Adrenal gland (tissue), 12 donors: ENCODE data around the gene NR0B1. TPM values are rescaled to one million over a fixed set of nuclear protein-coding genes. Genes with fewer than 3 reads are reported as not detected.

Experiments
- DNase-seq, 7 donors: peaks; one replicate each; pipeline ENCODE4 v3.0.0-alpha.2; 2019 to 2020
- H3K27ac ChIP-seq, 5 donors: fragments of 200-600 bp; sonication (generic) in 4 of 5; 1 replicate in 3 of 5; 2 replicates in 2 of 5; pipeline versions ENCODE4 v1.5.1 to v1.8.0; 2016 to 2020; ENCODE audit warnings: mild to moderate bottlenecking in 1 of 5
- H3K27me3 ChIP-seq: fragments of 200-600 bp; 2 replicates; pipeline ENCODE4 v1.8.0; 2021
- H3K36me3 ChIP-seq, 2 donors: fragments of 200-600 bp; replicated peaks in 1 of 2; 1 replicate in 1 of 2; 2 replicates in 1 of 2; pipeline versions ENCODE4 v1.5.1 to v1.8.0; 2018 to 2022
- H3K4me1 ChIP-seq, 2 donors: fragments of 200-600 bp; replicated peaks in 1 of 2; 1 replicate in 1 of 2; 2 replicates in 1 of 2; pipeline versions ENCODE4 v1.5.1 to v1.8.0; 2018 to 2021
- H3K4me3 ChIP-seq, 4 donors: fragments of 200-600 bp; sonication (generic) in 3 of 4; one replicate each; pipeline ENCODE4 v1.5.1; 2016 to 2018
- H3K9me3 ChIP-seq, 3 donors: fragments of 200-600 bp; sonication (generic) in 1 of 3; replicated peaks in 1 of 3; 1 replicate in 2 of 3; 2 replicates in 1 of 3; pipeline versions ENCODE4 v1.5.1 to v1.8.0; 2016 to 2021
- POLR2A ChIP-seq, 2 donors: fragments of 450-650 bp; IDR thresholded peaks; one replicate each; pipeline ENCODE4 v1.6.1; 2017; ENCODE audit warnings: antibody characterized with exemption in 2 of 2, mild to moderate bottlenecking in 2 of 2, moderate library complexity in 1 of 2
- WGBS, 4 donors: extraction: QIAGEN DNeasy Blood & Tissue Kit in 2 of 4; methylation state at CpG; one replicate each; pipeline versions ENCODE4 v1.1.5 to v1.1.7; 2013 to 2017; 5-methylcytosine and 5-hydroxymethylcytosine counted together
- intact Hi-C, 2 donors: fragments of 100-400 bp; cut with DNase I; formaldehyde crosslinking; loops; one replicate each; pipeline versions ENCODE4 v1.14.1 to v1.15.0; 2022 to 2023
- polyA plus RNA-seq, 3 donors: library from polyadenylated mRNA; stranded (reverse); fragments of 200-250 nt in 2 of 3; fragments of 350-450 nt in 1 of 3; fragmentation: Illumina TruSeq in 1 of 3; extraction: RNeasy Lipid Tissue Mini Kit (QIAGEN cat#74804) in 1 of 3; gene quantifications; one replicate each; pipeline ENCODE4 v1.2.3, GENCODE V29; 2013 to 2014
- total RNA-seq, 9 donors: library from RNA; depleted of rRNA in 4 of 9; stranded (reverse); fragments of >200 nt in 4 of 9; fragments of 120-200 nt in 1 of 9; fragmentation: NEBNext Ultra II Directional in 1 of 9; extraction: Animal tissue kit (Norgen Biotek cat#: 25700) in 1 of 9; gene quantifications; one replicate each; pipeline versions ENCODE4 v1.1.0 to v1.2.4, GENCODE V29; 2013 to 2023
- TF ChIP-seq, protein P1 (sequence below), 6 experiments: fragments of 450-650 bp in 4 of 6; fragments of 200-600 bp in 2 of 6; sonication (generic) in 1 of 6; IDR thresholded peaks; 1 replicate in 5 of 6; 2 replicates in 1 of 6; pipeline versions ENCODE4 v1.5.1 to v1.8.0; 2016 to 2021; ENCODE audit warnings: antibody characterized with exemption in 6 of 6, mild to moderate bottlenecking in 2 of 6, moderate library complexity in 1 of 6
- donor health status: healthy with polysubstance abuse.
- donor health status: Bipolar disorder and iron deficiency.
- donor health status: DM: yes; HTN: yes; CAD: no.
- donor health status: DM: no; HTN: no; CAD: no.
- donor health status: DM: no; HTN: no; CAD: no.
- donor health status: DM: yes; HTN: yes; CAD: no.

NR0B1 gene
- total and polyA plus RNA-seq, 12 donors = 5.4 to 77.4 (median 43.3) TPM

DNA sequence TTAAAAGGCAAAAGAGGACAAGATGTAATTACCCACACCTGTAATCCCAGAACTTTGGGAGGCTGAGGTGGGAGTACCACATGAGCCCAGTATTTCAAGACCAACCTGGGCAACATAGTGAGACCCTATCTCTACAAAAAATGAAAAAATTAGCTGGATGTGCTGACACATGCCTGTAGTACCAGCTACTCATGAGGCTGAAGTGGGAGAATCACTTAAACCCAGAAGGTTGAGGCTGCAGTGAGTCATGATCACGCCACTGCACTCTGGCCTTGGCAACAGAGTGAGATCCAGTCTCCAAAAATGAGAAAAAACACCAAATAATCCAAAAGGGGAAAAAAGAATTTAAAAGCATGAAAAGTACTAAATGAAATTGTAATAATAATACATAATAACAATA is 30.8 kb downstream of the NR0B1 start:
- 35 to 44% (median 36%) methylated on average over 1 of the region's 1 CpG for WGBS, 4 donors
- no peaks in the 10 kb centered on the region for H3K27me3 ChIP-seq
- H3K27ac ChIP-seq = peak overlapping the region in 1 of 5 donors; percentile 6
- peak in 1 of 2 donors; percentile 51 for TF ChIP-seq POLR2A (IDR thresholded peaks at IDR 0.05)
- TF ChIP-seq, protein P1, sequence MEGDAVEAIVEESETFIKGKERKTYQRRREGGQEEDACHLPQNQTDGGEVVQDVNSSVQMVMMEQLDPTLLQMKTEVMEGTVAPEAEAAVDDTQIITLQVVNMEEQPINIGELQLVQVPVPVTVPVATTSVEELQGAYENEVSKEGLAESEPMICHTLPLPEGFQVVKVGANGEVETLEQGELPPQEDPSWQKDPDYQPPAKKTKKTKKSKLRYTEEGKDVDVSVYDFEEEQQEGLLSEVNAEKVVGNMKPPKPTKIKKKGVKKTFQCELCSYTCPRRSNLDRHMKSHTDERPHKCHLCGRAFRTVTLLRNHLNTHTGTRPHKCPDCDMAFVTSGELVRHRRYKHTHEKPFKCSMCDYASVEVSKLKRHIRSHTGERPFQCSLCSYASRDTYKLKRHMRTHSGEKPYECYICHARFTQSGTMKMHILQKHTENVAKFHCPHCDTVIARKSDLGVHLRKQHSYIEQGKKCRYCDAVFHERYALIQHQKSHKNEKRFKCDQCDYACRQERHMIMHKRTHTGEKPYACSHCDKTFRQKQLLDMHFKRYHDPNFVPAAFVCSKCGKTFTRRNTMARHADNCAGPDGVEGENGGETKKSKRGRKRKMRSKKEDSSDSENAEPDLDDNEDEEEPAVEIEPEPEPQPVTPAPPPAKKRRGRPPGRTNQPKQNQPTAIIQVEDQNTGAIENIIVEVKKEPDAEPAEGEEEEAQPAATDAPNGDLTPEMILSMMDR (IDR thresholded peaks at IDR 0.05) = no peak
- H3K36me3 ChIP-seq = no peaks in the 10 kb centered on the region
- no peak overlapping the region for H3K4me3 ChIP-seq
- intact Hi-C loops = no loop called here
- no peaks in the 10 kb centered on the region for H3K9me3 ChIP-seq
- DNase-seq = peak; percentile 51 to 78 (median 62)
- no peaks in the 10 kb centered on the region for H3K4me1 ChIP-seq

DNA sequence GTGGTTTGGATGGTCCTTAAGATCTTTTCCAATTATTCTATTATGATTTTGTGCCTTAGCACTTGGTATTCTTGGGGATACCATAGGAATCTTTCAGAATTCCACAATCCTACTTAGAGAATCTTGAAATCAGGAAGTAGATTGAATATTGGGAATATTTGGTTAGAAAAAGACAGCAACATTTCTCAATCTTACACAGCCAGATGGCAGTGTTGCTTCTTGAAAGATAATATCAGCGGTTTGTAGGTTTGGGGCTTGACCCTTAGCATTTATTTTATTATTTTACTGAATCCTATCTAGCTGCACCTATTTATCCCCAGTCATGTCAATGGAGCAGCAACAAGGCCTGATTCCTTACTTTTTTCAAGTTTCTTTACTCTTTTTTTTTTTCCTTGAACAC is 33.7 kb downstream of the NR0B1 start:
- Histone ChIP-seq H3K36me3 (no peaks in the 10 kb centered on the region), H3K4me1 (no peaks in the 10 kb centered on the region), H3K4me3 (no peak overlapping the region), H3K9me3 (no peaks in the 10 kb centered on the region), H3K27me3 (no peaks in the 10 kb centered on the region), H3K27ac (no peak overlapping the region)
- TF ChIP-seq POLR2A (IDR thresholded peaks at IDR 0.05) = no peak
- TF ChIP-seq, protein P1 (IDR thresholded peaks at IDR 0.05) = peak in 5 of 6 experiments; percentile 48 to 59 (median 53)
- WGBS, 4 donors = 0 to 14% (median 6%) methylated on average over 1 of the region's 1 CpG
- intact Hi-C loops = no loop called here
- DNase-seq = peak in 1 of 7 donors; percentile 3

DNA sequence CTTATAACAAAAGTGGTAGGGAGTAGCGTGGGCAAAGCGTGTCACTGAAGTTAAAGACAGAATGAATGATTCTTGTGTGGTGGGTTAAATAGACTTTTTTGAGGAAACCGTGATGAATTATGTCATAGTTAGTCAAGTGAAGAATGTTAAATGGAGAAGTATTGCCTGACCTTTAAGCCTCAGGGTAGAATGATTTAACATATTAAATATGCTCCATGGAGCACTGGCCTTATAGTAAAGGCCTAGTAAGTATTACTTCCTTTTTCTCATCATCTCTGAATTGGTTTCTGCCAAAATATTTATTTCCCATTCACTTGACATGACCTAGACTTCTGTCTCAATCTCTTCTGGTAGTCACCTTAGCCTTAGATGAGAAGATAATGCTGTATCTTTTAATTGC is 38.6 kb downstream of the NR0B1 start:
- Histone ChIP-seq H3K27ac (no peak overlapping the region), H3K36me3 (no peaks in the 10 kb centered on the region), H3K9me3 (no peaks in the 10 kb centered on the region), H3K27me3 (peaks cover 6% of the 10 kb centered on the region), H3K4me3 (no peak overlapping the region), H3K4me1 (no peaks in the 10 kb centered on the region)
- TF ChIP-seq POLR2A (IDR thresholded peaks at IDR 0.05) = no peak
- TF ChIP-seq, protein P1 (IDR thresholded peaks at IDR 0.05) = no peak
- no peak for DNase-seq
- intact Hi-C loops = loop anchor here in 1 of 2 donors (5.0 kb wide), 1 partner anchor 237 kb away; no protein-coding TSS in a partner anchor
- 72 to 92% (median 85%) methylated on average over 3 of the region's 3 CpGs for WGBS, 4 donors

DNA sequence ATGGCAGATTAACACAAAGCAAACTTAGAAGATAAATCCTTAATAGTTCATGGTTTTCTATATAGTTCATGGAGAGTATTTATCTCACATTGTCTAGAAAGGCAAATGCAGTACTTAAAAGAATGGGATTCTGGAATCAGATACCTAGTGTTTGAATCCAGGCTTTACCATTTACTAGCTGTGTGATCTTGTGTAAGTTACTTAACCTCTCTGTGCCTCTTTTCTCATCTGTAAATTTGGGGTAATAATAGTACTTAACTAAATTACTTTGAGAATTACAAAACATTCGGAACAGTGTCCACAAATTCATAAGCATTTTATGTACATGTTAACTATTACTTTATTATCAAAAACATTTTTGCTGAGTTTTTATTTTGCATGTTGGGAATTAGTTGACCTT is 46.4 kb downstream of the NR0B1 start:
- TF ChIP-seq, protein P1 (IDR thresholded peaks at IDR 0.05) = no peak
- TF ChIP-seq POLR2A (IDR thresholded peaks at IDR 0.05) = no peak
- no peak for DNase-seq
- Histone ChIP-seq H3K4me1 (no peaks in the 10 kb centered on the region), H3K36me3 (no peaks in the 10 kb centered on the region), H3K4me3 (no peak overlapping the region), H3K9me3 (no peaks in the 10 kb centered on the region), H3K27me3 (peaks cover 9% of the 10 kb centered on the region), H3K27ac (no peak overlapping the region)
- intact Hi-C loops = no loop called here
- WGBS, 4 donors = 52 to 79% (median 65%) methylated on average over 1 of the region's 1 CpG
